AG10803 (cell line): ENCODE measurements around the gene SERTM1.

ENCODE experiments used
- DNase-seq: peaks from one replicate; pipeline ENCODE4 v3.0.0; 2010; ENCODE audit warnings: low read depth
- H3K4me3 ChIP-seq: 2 replicates; pipeline ENCODE4 v1.5.1; 2011; ENCODE audit warnings: mild to moderate bottlenecking, low read length, control low read depth
- TF ChIP-seq, protein P1 (sequence below): conservative IDR thresholded peaks from 2 replicates; pipeline ENCODE4 v1.5.1; 2011; ENCODE audit warnings: mild to moderate bottlenecking, low read length, control low read depth, inconsistent platforms

Gene SERTM1

GRCh38 chr13:36666477-36667229, 7.2 kb upstream of the SERTM1 start:
- no peak for DNase-seq
- H3K4me3 ChIP-seq, result no peak overlapping the region
- TF ChIP-seq, protein P1, sequence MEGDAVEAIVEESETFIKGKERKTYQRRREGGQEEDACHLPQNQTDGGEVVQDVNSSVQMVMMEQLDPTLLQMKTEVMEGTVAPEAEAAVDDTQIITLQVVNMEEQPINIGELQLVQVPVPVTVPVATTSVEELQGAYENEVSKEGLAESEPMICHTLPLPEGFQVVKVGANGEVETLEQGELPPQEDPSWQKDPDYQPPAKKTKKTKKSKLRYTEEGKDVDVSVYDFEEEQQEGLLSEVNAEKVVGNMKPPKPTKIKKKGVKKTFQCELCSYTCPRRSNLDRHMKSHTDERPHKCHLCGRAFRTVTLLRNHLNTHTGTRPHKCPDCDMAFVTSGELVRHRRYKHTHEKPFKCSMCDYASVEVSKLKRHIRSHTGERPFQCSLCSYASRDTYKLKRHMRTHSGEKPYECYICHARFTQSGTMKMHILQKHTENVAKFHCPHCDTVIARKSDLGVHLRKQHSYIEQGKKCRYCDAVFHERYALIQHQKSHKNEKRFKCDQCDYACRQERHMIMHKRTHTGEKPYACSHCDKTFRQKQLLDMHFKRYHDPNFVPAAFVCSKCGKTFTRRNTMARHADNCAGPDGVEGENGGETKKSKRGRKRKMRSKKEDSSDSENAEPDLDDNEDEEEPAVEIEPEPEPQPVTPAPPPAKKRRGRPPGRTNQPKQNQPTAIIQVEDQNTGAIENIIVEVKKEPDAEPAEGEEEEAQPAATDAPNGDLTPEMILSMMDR, result no peak

GRCh38 chr13:36668316-36668715, 5.5 kb upstream of the SERTM1 start:
- no peak for DNase-seq
- no peak overlapping the region for H3K4me3 ChIP-seq
- TF ChIP-seq, protein P1, result no peak

GRCh38 chr13:36673352-36673751, 468 bp upstream of the SERTM1 start:
- TF ChIP-seq, protein P1, result no peak
- no peak overlapping the region for H3K4me3 ChIP-seq
- no peak for DNase-seq

- TF ChIP-seq, protein P1, result no peak
- H3K4me3 ChIP-seq, result no peak overlapping the region
- DNase-seq, result no peak
These were observed 755 bp downstream of the SERTM1 start for GRCh38 chr13:36674337-36675212.

GRCh38 chr13:36675213-36675536, 1.4 kb downstream of the SERTM1 start:
- TF ChIP-seq, protein P1, result no peak
- H3K4me3 ChIP-seq, result no peak overlapping the region
- no peak for DNase-seq

DNA sequence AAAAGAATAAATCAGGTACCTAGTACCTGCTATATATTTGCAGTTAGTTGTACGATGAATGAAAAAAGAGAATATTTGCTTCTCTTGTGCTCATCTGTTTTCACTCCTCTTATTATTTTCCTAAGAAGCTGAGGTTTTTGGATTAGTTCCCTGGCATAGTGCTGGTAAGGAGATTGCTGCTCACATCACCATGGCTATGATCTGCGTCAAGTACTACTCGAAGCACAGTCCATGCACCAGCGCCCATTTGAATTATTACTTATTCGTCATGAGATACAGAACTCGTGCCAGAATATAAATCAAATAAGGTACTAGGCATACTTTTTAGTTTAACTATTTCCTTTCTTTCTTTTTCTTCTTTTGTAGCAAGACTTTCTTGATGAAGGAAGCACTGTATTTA, 7.1 kb downstream of the SERTM1 start:
- TF ChIP-seq, protein P1, result no peak
- no peak overlapping the region for H3K4me3 ChIP-seq
- peak; percentile 7 for DNase-seq
